H1 (cell line): Measurements from ENCODE around the gene FOXE1. TPM values are rescaled to one million over a fixed set of nuclear protein-coding genes. Genes with fewer than 3 reads are reported as not detected.

ENCODE experiments used
- CTCF ChIA-PET: fragments of 300-600 bp; sonication (Branson Sonifier 250); formaldehyde crosslinking; loops from one replicate; lab custom pipeline; 2021; ENCODE audit not compliant: partially characterized antibody; lab: Charles Lee
- POLR2A ChIA-PET: fragments of 300-600 bp; sonication (Branson Sonifier 250); formaldehyde crosslinking; loops from one replicate; lab custom pipeline; 2021; ENCODE audit warnings: inconsistent platforms; ENCODE audit not compliant: partially characterized antibody; lab: Charles Lee
- DNase-seq, 2 experiments: peaks; one replicate each; pipeline versions ENCODE4 v3.0.0 to v3.0.0-alpha.2; 2010 to 2022; ENCODE audit warnings: low spot score in 2 of 2, low read depth in 1 of 2, mixed read lengths in 1 of 2
- FAIRE-seq: peaks from 2 replicates; lab custom pipeline; 2011; peaks lifted over from hg19 to GRCh38; lab: Jason Lieb, UNC
- H2AFZ ChIP-seq: 2 replicates; pipeline ENCODE4 v1.8.1; 2012; ENCODE audit warnings: low read length, inconsistent platforms
- H2AK5ac ChIP-seq: 2 replicates; pipeline ENCODE4 v1.6.1; 2013; ENCODE audit warnings: low read depth, low read length
- H2BK120ac ChIP-seq: replicated peaks from 2 replicates; pipeline ENCODE3; 2013; ENCODE audit warnings: low read depth, low read length, inconsistent platforms
- H2BK12ac ChIP-seq: 2 replicates; pipeline ENCODE4 v1.6.1; 2013; ENCODE audit warnings: low read depth, low read length
- H2BK15ac ChIP-seq: 2 replicates; pipeline ENCODE4 v1.6.1; 2013; ENCODE audit warnings: low read length
- H2BK20ac ChIP-seq: 2 replicates; pipeline ENCODE4 v1.6.1; 2013; ENCODE audit warnings: low read length
- H2BK5ac ChIP-seq: 2 replicates; pipeline ENCODE4 v1.6.1; 2013; ENCODE audit warnings: low read depth, low read length
- H3K14ac ChIP-seq: 2 replicates; pipeline ENCODE4 v1.6.1; 2013; ENCODE audit warnings: inconsistent platforms; ENCODE audit not compliant: insufficient read length
- H3K18ac ChIP-seq: 2 replicates; pipeline ENCODE4 v1.6.1; 2013; ENCODE audit warnings: low read length; ENCODE audit errors: extremely low read depth
- H3K23ac ChIP-seq: 2 replicates; pipeline ENCODE4 v1.6.1; 2013; ENCODE audit warnings: inconsistent platforms; ENCODE audit not compliant: insufficient read length
- H3K23me2 ChIP-seq: 2 replicates; pipeline ENCODE4 v1.6.1; 2013; ENCODE audit warnings: low read depth, low read length
- H3K27ac ChIP-seq: 2 replicates; pipeline ENCODE4 v1.6.1; 2011; ENCODE audit warnings: low read depth, low read length, inconsistent platforms
- H3K27me3 ChIP-seq, 4 experiments: replicated peaks in 1 of 4; 1 replicate in 1 of 4; 2 replicates in 3 of 4; pipeline versions ENCODE4 v1.6.1 to v1.8.1; 2011 to 2013; ENCODE audit warnings: low read length in 3 of 4, mild to moderate bottlenecking in 3 of 4, inconsistent platforms in 2 of 4, mixed read lengths in 2 of 4, moderate library complexity in 1 of 4; ENCODE audit not compliant: control insufficient read depth in 3 of 4, insufficient read depth in 3 of 4; ENCODE audit errors: extremely low read depth in 1 of 4
- H3K36me3 ChIP-seq, 4 experiments: 2 replicates each; pipeline versions ENCODE4 v1.6.1 to v1.8.1; 2011 to 2013; ENCODE audit warnings: mild to moderate bottlenecking in 4 of 4, low read length in 3 of 4, moderate library complexity in 2 of 4, control low read depth in 1 of 4, inconsistent platforms in 1 of 4; ENCODE audit not compliant: insufficient read depth in 4 of 4, control insufficient read depth in 2 of 4
- H3K4ac ChIP-seq: replicated peaks from 2 replicates; pipeline ENCODE3; 2013; ENCODE audit warnings: low read length, low read depth, mixed read lengths, inconsistent platforms; ENCODE audit not compliant: insufficient read length
- H3K4me1 ChIP-seq, 4 experiments: replicated peaks in 1 of 4; 1 replicate in 1 of 4; 2 replicates in 3 of 4; pipeline versions ENCODE4 v1.6.1 to v1.8.1; 2011 to 2013; ENCODE audit warnings: low read length in 3 of 4, inconsistent platforms in 2 of 4, mixed read lengths in 1 of 4; ENCODE audit not compliant: insufficient read depth in 4 of 4, control insufficient read depth in 3 of 4
- H3K4me2 ChIP-seq, 2 experiments: 2 replicates each; pipeline versions ENCODE4 v1.6.1 to v1.8.1; 2011 to 2013; ENCODE audit warnings: low read depth in 2 of 2, low read length in 2 of 2, control low read depth in 1 of 2, inconsistent platforms in 1 of 2, mild to moderate bottlenecking in 1 of 2; ENCODE audit not compliant: insufficient read depth in 1 of 2
- H3K4me3 ChIP-seq, 4 experiments: fragments of 200-600, 300-600 bp in 1 of 4; sonication (generic), shearing (Covaris generic), sonication (Bioruptor Twin) in 1 of 4; 2 replicates each; pipeline versions ENCODE4 v1.5.1 to v1.8.1; 2011 to 2016; ENCODE audit warnings: low read length in 4 of 4, low read depth in 3 of 4, control low read depth in 2 of 4, inconsistent platforms in 2 of 4, mild to moderate bottlenecking in 2 of 4, mixed read lengths in 1 of 4, moderate library complexity in 1 of 4; ENCODE audit not compliant: insufficient read depth in 2 of 4; ENCODE audit errors: extremely low read depth in 1 of 4
- H3K56ac ChIP-seq: replicated peaks from 2 replicates; pipeline ENCODE3; 2013; ENCODE audit warnings: low read depth, mild to moderate bottlenecking, mixed read lengths, low read length, inconsistent platforms; ENCODE audit not compliant: insufficient read length
- H3K79me1 ChIP-seq: 2 replicates; pipeline ENCODE4 v1.6.1; 2013; ENCODE audit warnings: low read depth, low read length, control low read depth
- H3K79me2 ChIP-seq, 2 experiments: 2 replicates each; pipeline versions ENCODE4 v1.6.1 to v1.8.1; 2012 to 2013; ENCODE audit warnings: low read length in 2 of 2, mild to moderate bottlenecking in 2 of 2, inconsistent platforms in 1 of 2; ENCODE audit not compliant: insufficient read depth in 2 of 2, control insufficient read depth in 1 of 2
- H3K9ac ChIP-seq, 4 experiments: replicated peaks in 1 of 4; 1 replicate in 1 of 4; 2 replicates in 3 of 4; pipeline versions ENCODE4 v1.6.1 to v1.8.1; 2011 to 2013; ENCODE audit warnings: low read depth in 3 of 4, low read length in 3 of 4, control low read depth in 2 of 4, mild to moderate bottlenecking in 2 of 4, moderate library complexity in 2 of 4, inconsistent platforms in 1 of 4; ENCODE audit errors: extremely low read depth in 1 of 4
- H3K9me3 ChIP-seq, 2 experiments: 2 replicates each; pipeline versions ENCODE4 v1.6.1 to v1.8.1; 2012 to 2013; ENCODE audit warnings: mild to moderate bottlenecking in 2 of 2, moderate library complexity in 2 of 2, control low read depth in 1 of 2, inconsistent platforms in 1 of 2, low read depth in 1 of 2, low read length in 1 of 2, mixed read lengths in 1 of 2; ENCODE audit not compliant: insufficient read depth in 2 of 2
- H4K20me1 ChIP-seq, 2 experiments: replicated peaks in 1 of 2; 2 replicates each; pipeline versions ENCODE3 to v1.8.1; 2011 to 2013; ENCODE audit warnings: inconsistent platforms in 2 of 2, low read length in 2 of 2, mild to moderate bottlenecking in 1 of 2; ENCODE audit not compliant: insufficient read depth in 2 of 2, control insufficient read depth in 1 of 2
- H4K5ac ChIP-seq: 2 replicates; pipeline ENCODE4 v1.6.1; 2013; ENCODE audit warnings: low read length, low read depth, mixed read lengths, inconsistent platforms; ENCODE audit not compliant: insufficient read length
- H4K8ac ChIP-seq: 2 replicates; pipeline ENCODE4 v1.8.0; 2013; ENCODE audit warnings: mild to moderate bottlenecking, moderate library complexity, low read length, inconsistent platforms; ENCODE audit not compliant: insufficient read depth; ENCODE audit errors: extremely low read depth
- H4K91ac ChIP-seq: replicated peaks from 2 replicates; pipeline ENCODE3; 2013; ENCODE audit warnings: low read length, mixed read lengths, inconsistent platforms; ENCODE audit not compliant: insufficient read length
- ASH2L ChIP-seq: fragments of 200-600, 300-600 bp; sonication (generic); IDR thresholded peaks from one replicate; pipeline ENCODE4 v1.7.1; 2017; ENCODE audit warnings: low read length
- CBX8 ChIP-seq: fragments of 300-800, 300-1000 bp; sonication (generic); IDR thresholded peaks from 2 replicates; pipeline ENCODE4 v1.7.1; 2016; ENCODE audit warnings: low read depth, low read length, borderline replicate concordance
- CEBPB ChIP-seq: IDR thresholded peaks from 2 replicates; pipeline ENCODE4 v1.6.1; 2012; ENCODE audit warnings: low read depth, low read length
- CHD2 ChIP-seq: IDR thresholded peaks from 2 replicates; pipeline ENCODE4 v1.6.1; 2012; ENCODE audit warnings: low read length, improper control_type of control experiment
- EGR1 ChIP-seq: IDR thresholded peaks from 2 replicates; pipeline ENCODE4 v1.6.1; 2011; ENCODE audit warnings: low read depth, low read length, borderline replicate concordance
- FOSL1 ChIP-seq: IDR thresholded peaks from 2 replicates; pipeline ENCODE4 v1.6.1; 2011; ENCODE audit warnings: mild to moderate bottlenecking, low read depth, low read length, moderate library complexity; ENCODE audit not compliant: insufficient read depth
- HDAC6 ChIP-seq: IDR thresholded peaks from one replicate; pipeline ENCODE4 v1.7.1; 2012; ENCODE audit warnings: low read depth, mild to moderate bottlenecking, inconsistent platforms, low read length, moderate library complexity
- JUN ChIP-seq: IDR thresholded peaks from 2 replicates; pipeline ENCODE4 v1.6.1; 2011; ENCODE audit warnings: low read depth, mild to moderate bottlenecking, improper control_type of control experiment, low read length
- JUND ChIP-seq: IDR thresholded peaks from 2 replicates; pipeline ENCODE4 v1.6.1; 2011; ENCODE audit warnings: mild to moderate bottlenecking, improper control_type of control experiment, low read length
- RAD21 ChIP-seq, 2 experiments: IDR thresholded peaks in 1 of 2; conservative IDR thresholded peaks in 1 of 2; 2 replicates each; pipeline ENCODE4 v1.6.1; 2011; ENCODE audit warnings: low read depth in 2 of 2, low read length in 2 of 2, improper control_type of control experiment in 1 of 2, inconsistent platforms in 1 of 2, mild to moderate bottlenecking in 1 of 2, moderate library complexity in 1 of 2
- RXRA ChIP-seq: IDR thresholded peaks from 2 replicates; pipeline ENCODE4 v1.6.1; 2011; ENCODE audit warnings: low read depth, mild to moderate bottlenecking, low read length, moderate library complexity; ENCODE audit not compliant: insufficient read depth
- SIN3A ChIP-seq, 2 experiments: IDR thresholded peaks in 1 of 2; conservative IDR thresholded peaks in 1 of 2; 2 replicates each; pipeline ENCODE4 v1.6.1; 2011 to 2012; ENCODE audit warnings: low read length in 2 of 2, improper control_type of control experiment in 1 of 2, low read depth in 1 of 2, mild to moderate bottlenecking in 1 of 2
- SIRT6 ChIP-seq: IDR thresholded peaks from one replicate; pipeline ENCODE4 v1.7.1; 2012; ENCODE audit warnings: low read length, inconsistent platforms
- SUZ12 ChIP-seq: fragments of 200-600 bp; sonication (generic); IDR thresholded peaks from 2 replicates; pipeline ENCODE4 v1.6.1; 2012; ENCODE audit warnings: mild to moderate bottlenecking, inconsistent platforms, low read length, moderate library complexity, mixed read lengths
- TAF1 ChIP-seq: IDR thresholded peaks from 2 replicates; pipeline ENCODE4 v1.6.1; 2011; ENCODE audit warnings: mild to moderate bottlenecking, low read depth, low read length
- WGBS, 2 experiments: shearing (Covaris generic) in 1 of 2; methylation state at CpG; one replicate each; pipeline versions ENCODE4 v1.1.6 to v1.1.7; 2013 to 2015; ENCODE audit warnings: low lambda C conversion rate in 2 of 2, mixed read lengths in 2 of 2, inconsistent platforms in 1 of 2, low coverage in 1 of 2, missing lambda C conversion rate in 1 of 2; ENCODE audit not compliant: insufficient replicate concordance in 2 of 2, insufficient coverage in 1 of 2, insufficient read length in 1 of 2; ENCODE audit errors: extremely low coverage in 1 of 2, missing lambda C conversion rate in 1 of 2; 5-methylcytosine and 5-hydroxymethylcytosine counted together
- polyA plus RNA-seq, 7 experiments: library from polyadenylated mRNA; depleted of rRNA in 3 of 7; stranded (reverse) in 5 of 7; unstranded in 2 of 7; fragments of >200 nt in 5 of 7; fragments of 200-250 nt in 2 of 7; gene quantifications; 1 replicate in 5 of 7; 2 replicates in 1 of 7; 4 replicates in 1 of 7; pipeline versions ENCODE4 v1.2.1 to v1.2.3, GENCODE V29; 2011 to 2013; ENCODE audit warnings: missing spikeins in 2 of 7, mixed read lengths in 2 of 7
- total RNA-seq: library from RNA; stranded (reverse); fragmentation: NEBNext Ultra II Directional; extraction: Animal tissue kit (Norgen Biotek cat#: 25700); gene quantifications from 2 replicates; pipeline ENCODE4 v1.2.1, GENCODE V29; 2021

Gene FOXE1
- total and polyA plus RNA-seq, 2 of the 8 experiments (the other 6 are each of a cell fraction or from before 2014, with no cell fraction given) = 0.03 TPM; not detected in 1

- Histone ChIP-seq H3K9me3 (no peaks in the 10 kb centered on the region), H3K9ac (no peak overlapping the region), H4K8ac (no peak overlapping the region), H2AFZ (no peak overlapping the region), H3K4ac (no peak overlapping the region), H2BK5ac (no peak overlapping the region), H3K27me3 (peaks cover 0 to 2% (median 0%) of the 10 kb centered on the region in 4 experiments; a peak in 3 of 7 replicates), H2BK120ac (no peak overlapping the region), H2AK5ac (no peak overlapping the region), H3K4me2 (no peak overlapping the region), H2BK12ac (no peak overlapping the region), H3K27ac (no peak overlapping the region), H2BK20ac (no peak overlapping the region), H3K4me3 (no peak overlapping the region), H3K79me2 (no peaks in the 10 kb centered on the region), H3K79me1 (no peaks in the 10 kb centered on the region), H4K20me1 (no peaks in the 10 kb centered on the region), H3K36me3 (no peaks in the 10 kb centered on the region), H3K56ac (no peak overlapping the region), H2BK15ac (no peak overlapping the region), H4K91ac (no peak overlapping the region), H4K5ac (no peak overlapping the region), H3K14ac (no peak overlapping the region), H3K23me2 (no peaks in the 10 kb centered on the region; the same call in 1 of the 2 replicates), H3K4me1 (no peaks in the 10 kb centered on the region), H3K23ac (no peak overlapping the region), H3K18ac (no peak overlapping the region)
- WGBS, 2 experiments = 100% methylated on average over 1 of the region's 1 CpG; no CpG with 5 or more reads in 1 of the 2 experiments
- ChIA-PET POLR2A (interaction anchor here (0.8 kb wide), 1 partner anchor 10 kb away, joined by 4 read pairs; no protein-coding TSS in a partner anchor), CTCF (interaction anchor here (1.1 kb wide), 1 partner anchor 221 kb away, joined by 3 read pairs; no protein-coding TSS in a partner anchor)
- FAIRE-seq (no peak), DNase-seq (no peak)
- TF ChIP-seq HDAC6 = no peak
- TF ChIP-seq SIRT6 = no peak
- no peak for TF ChIP-seq CEBPB
- TF ChIP-seq RXRA = no peak
- no peak for TF ChIP-seq EGR1
- no peak for TF ChIP-seq CBX8
- no peak for TF ChIP-seq JUND
- no peak for TF ChIP-seq RAD21 (IDR thresholded peaks at IDR 0.05 in 1 of 2, conservative IDR thresholded peaks at IDR 0.05 in 1 of 2; ENCODE audit: low read depth in 2 of 2, low read length in 2 of 2)
- TF ChIP-seq SUZ12 = no peak
- TF ChIP-seq JUN = no peak
- no peak for TF ChIP-seq FOSL1
- TF ChIP-seq SIN3A (conservative IDR thresholded peaks at IDR 0.05 in 1 of 2, IDR thresholded peaks at IDR 0.05 in 1 of 2; ENCODE audit: low read depth in 1 of 2, low read length in 2 of 2) = no peak
- no peak for TF ChIP-seq TAF1
- no peak for TF ChIP-seq CHD2
- TF ChIP-seq ASH2L = no peak
Measured at GRCh38 chr9:97819735-97820134, 33.3 kb upstream of the FOXE1 start.
